Measurements from ENCODE around the gene GTF2H4.

The GTF2H4 gene

GRCh38 chr6:30960907-30961673 is 53.1 kb downstream of the GTF2H4 start:
- no peak for DNase-seq

- DNase-seq, result no peak
Measured at GRCh38 chr6:30962716-30963115, 54.7 kb downstream of the GTF2H4 start.

GRCh38 chr6:30963641-30964040 is 55.6 kb downstream of the GTF2H4 start:
- no peak for DNase-seq
